Stomach (tissue), 4 donors: ENCODE results near the gene TC2N.

ENCODE experiments used
- EP300 ChIP-seq: sonication (generic); formaldehyde crosslinking; IDR thresholded peaks from one replicate; pipeline ENCODE4 v1.6.1; 2017; ENCODE audit warnings: antibody characterized with exemption
- POLR2A ChIP-seq, 4 donors: fragments of 450-650 bp; IDR thresholded peaks; one replicate each; pipeline ENCODE4 v1.6.1; 2016; ENCODE audit warnings: antibody characterized with exemption in 4 of 4, control low read depth in 2 of 4, mild to moderate bottlenecking in 1 of 4, moderate library complexity in 1 of 4
- TF ChIP-seq, protein P1 (sequence below), 7 experiments: fragments of 450-650 bp in 4 of 7; fragments of 200-600 bp in 3 of 7; sonication (generic) in 3 of 7; IDR thresholded peaks; one replicate each; pipeline ENCODE4 v1.5.1; 2016 to 2019; ENCODE audit warnings: antibody characterized with exemption in 7 of 7, control low read depth in 2 of 7, mild to moderate bottlenecking in 1 of 7

- TF ChIP-seq POLR2A (IDR thresholded peaks at IDR 0.05), result no peak
- TF ChIP-seq, protein P1, sequence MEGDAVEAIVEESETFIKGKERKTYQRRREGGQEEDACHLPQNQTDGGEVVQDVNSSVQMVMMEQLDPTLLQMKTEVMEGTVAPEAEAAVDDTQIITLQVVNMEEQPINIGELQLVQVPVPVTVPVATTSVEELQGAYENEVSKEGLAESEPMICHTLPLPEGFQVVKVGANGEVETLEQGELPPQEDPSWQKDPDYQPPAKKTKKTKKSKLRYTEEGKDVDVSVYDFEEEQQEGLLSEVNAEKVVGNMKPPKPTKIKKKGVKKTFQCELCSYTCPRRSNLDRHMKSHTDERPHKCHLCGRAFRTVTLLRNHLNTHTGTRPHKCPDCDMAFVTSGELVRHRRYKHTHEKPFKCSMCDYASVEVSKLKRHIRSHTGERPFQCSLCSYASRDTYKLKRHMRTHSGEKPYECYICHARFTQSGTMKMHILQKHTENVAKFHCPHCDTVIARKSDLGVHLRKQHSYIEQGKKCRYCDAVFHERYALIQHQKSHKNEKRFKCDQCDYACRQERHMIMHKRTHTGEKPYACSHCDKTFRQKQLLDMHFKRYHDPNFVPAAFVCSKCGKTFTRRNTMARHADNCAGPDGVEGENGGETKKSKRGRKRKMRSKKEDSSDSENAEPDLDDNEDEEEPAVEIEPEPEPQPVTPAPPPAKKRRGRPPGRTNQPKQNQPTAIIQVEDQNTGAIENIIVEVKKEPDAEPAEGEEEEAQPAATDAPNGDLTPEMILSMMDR (IDR thresholded peaks at IDR 0.05), result no peak
- TF ChIP-seq EP300, result no peak
Observed at GRCh38 chr14:91845652-91846051, 21.7 kb downstream of the TC2N start.
